ENCODE results near the gene ESRRA.
A peak's percentile ranks its signal among the peaks of the same experiment; 100 is the strongest.

ESRRA gene

GRCh38 chr11:64275031-64275800 is 30.1 kb upstream of the ESRRA start:
- no peak for DNase-seq (ENCODE audit: low read depth in 2 of 2)

DNA sequence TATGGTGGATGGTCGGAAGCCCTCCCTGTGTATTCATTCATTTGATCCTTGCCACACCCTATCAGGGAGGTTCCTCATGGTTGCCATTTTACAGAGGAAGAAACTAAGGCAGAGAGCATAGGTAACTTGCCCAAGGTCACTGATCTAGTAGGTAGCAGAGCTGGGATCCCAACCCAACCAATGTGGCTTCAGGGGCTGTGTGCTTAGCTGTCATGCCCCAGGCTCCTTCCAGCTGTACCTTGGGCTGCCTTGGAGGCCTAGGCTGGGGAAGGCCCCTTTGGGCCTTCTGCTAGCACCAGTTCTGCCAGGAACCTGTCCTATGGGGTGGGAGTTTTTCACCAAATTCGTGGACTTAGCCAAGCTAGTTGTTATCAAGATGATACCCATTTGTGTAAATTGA is 29.5 kb upstream of the ESRRA start:
- no peak for DNase-seq (ENCODE audit: low read depth in 2 of 2)

DNA sequence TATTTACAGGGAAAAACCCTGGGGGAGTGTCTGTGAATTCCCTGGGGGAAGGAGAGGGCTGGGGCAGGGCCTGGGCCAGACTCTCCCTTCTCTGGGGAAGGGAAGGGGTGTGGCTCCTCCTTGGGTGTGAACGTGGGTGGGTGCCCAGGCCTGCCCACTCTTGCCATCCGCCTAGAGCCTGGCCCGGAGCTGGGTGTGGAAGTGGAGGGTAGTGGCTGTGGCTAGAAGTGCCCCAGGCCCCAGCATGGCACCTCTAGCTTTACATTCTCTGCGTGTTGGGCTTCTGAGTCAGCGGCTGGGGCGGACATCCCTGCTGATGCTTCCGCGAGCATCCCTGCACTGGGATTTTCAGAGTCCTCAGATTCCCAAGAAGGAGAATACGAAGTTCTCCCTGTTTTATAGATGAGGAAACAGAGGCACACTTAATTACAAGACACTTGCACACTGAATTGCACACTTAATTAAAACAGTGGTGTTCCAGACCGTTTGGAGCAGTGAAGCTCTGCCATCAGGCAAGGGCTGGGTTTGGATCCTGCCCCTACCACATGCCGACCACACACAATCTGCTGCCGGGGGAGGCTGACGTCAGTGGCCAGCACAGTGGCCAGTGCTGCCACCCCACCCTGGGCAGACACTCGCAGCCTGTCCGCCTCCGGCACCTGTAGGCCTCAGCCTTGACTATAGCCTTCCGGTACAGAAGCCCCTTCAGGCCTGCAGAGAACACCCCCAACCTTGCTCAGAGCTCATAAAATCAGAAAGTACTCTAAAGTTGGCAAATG is 28.5 kb upstream of the ESRRA start:
- DNase-seq (ENCODE audit: low read depth in 2 of 2), result no peak

- no peak for DNase-seq (ENCODE audit: low read depth in 2 of 2)
Measured at GRCh38 chr11:64278576-64279190, 26.6 kb upstream of the ESRRA start.

- no peak for DNase-seq (ENCODE audit: low read depth in 2 of 2)
Measured at GRCh38 chr11:64281957-64282770, 23.2 kb upstream of the ESRRA start.

- no peak for DNase-seq (ENCODE audit: low read depth in 2 of 2)
Measured at GRCh38 chr11:64283092-64283491, 22.2 kb upstream of the ESRRA start.

GRCh38 chr11:64284048-64284961 is 21.0 kb upstream of the ESRRA start, which contains the start of gene BAD:
Gene BAD (minus strand): TSS chr11:64284665. CDS start chr11:64284368, 297 bp downstream.
- peak; percentile 87 to 93 for DNase-seq (ENCODE audit: low read depth in 2 of 2)

DNA sequence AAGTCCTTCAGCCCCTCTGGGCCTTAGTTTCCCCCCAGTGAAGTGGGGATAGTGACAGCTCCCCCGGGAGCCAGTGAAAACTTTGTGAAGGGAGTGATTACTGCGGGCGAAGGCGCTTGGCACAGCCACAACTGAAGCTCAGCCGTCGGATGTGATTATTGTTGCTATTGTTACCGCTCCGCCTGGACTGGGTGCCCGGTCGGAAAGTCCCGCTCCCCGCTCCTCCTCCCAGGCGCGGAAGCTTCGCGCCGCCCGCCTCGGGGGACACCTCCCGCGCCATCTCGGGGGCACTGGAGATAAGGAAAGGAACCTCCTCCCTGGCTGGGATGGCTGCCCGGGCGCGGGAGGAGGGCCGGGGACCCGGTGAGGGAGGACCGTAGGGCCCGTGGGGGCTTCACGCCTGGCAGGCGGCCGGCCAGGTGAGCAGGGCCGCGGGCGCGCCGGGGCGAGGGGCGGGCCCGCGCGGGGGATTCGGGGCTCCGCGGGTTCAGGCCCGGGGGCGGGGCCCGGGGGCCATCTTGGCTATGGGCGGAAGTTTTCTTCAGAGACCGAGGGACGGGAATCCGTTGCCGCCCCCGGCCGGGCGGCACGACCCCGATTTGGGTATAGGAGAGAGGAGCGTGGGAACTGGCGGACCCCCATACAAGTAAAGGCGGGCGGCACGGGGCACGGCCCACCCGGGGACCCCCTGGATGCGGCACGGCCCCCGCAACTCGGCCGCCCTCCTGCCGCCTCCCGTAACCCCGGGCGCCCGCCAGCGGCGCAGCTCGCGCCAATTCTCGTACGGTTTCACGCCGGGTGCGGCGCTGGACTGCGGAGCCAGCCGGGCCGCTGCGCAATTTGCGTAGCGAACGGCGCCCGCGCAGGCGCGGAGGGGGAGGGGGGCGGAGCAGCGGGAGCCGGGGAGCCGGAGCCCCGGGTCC is 20.1 kb upstream of the ESRRA start, which contains the start of gene GPR137:
TSS of gene GPR137 (plus strand) at position 887 of the 923 bp plus-strand sequence. CDS start 677 bp downstream, outside the sequence.
- DNase-seq (ENCODE audit: low read depth in 2 of 2), result peak; percentile 85

DNA sequence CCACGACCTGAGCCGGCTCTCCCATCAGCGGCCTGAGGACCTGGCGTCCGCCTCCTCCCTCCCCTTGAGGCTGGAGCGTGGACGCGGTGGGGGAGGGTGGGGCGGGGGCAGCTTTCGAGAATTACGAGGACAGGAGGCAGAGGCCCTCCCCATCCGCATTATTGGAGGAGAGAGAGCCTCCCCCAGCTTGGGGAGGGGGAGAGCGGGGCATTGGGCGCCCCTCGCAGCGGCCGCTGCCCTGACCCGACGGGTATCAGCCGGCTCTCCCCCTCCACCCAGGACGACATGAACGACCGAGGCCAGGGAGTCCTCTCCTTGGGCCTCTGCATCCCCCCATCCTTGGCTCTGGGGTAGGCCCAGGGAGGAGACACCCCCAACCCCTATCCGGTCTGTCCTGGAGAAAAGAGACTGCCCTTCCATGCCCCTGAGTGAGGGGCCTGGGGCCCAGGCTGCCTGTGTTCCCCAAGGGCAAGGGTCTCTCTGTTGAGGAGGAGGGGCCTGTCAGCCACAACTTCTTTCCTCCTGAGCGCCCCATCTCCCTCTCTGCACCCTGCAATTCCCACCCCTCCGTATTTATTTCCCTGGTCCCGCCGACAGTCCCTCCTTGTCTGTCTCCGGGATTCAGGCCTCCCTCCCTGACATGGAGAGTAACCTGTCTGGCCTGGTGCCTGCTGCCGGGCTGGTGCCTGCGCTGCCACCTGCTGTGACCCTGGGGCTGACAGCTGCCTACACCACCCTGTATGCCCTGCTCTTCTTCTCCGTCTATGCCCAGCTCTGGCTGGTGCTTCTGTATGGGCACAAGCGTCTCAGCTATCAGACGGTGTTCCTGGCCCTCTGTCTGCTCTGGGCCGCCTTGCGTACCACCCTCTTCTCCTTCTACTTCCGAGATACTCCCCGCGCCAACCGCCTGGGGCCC is 19.2 kb upstream of the ESRRA start:
- DNase-seq (ENCODE audit: low read depth in 2 of 2), result no peak

DNA sequence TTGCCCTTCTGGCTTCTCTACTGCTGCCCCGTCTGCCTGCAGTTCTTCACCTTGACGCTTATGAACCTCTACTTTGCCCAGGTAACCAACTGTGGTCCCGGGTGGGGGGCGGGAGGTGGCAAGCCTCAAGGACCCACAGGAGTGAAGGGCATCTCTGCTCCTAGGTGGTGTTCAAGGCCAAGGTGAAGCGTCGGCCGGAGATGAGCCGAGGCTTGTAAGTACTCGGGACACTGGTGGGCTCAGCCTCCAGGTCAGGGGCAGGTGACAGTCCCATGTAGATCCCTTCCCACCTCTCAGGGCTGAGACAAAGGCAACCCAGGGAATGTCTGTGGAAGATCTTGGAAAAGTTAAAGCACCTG is 18.5 kb upstream of the ESRRA start:
- no peak for DNase-seq (ENCODE audit: low read depth in 2 of 2)

DNA sequence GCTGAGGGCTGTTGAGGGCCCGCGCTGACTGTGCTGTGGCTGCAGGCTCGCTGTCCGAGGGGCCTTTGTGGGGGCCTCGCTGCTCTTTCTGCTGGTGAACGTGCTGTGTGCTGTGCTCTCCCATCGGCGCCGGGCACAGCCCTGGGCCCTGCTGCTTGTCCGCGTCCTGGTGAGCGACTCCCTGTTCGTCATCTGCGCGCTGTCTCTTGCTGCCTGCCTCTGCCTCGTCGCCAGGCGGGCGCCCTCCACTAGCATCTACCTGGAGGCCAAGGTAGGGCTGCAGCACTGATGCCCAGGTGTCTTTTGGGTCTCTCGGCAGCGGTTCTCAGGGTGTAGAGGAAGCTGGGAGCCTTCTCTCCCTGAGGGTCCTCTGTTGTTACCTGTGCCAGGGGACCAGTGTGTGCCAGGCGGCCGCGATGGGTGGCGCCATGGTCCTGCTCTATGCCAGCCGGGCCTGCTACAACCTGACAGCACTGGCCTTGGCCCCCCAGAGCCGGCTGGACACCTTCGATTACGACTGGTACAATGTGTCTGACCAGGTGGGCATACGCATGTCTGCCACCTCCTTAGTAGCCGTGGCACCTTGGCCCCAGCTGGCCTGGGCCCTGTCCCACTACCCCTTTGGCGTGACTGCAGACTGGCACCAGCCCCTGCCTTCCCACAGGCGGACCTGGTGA is 17.5 kb upstream of the ESRRA start:
- no peak for DNase-seq (ENCODE audit: low read depth in 2 of 2)

DNA sequence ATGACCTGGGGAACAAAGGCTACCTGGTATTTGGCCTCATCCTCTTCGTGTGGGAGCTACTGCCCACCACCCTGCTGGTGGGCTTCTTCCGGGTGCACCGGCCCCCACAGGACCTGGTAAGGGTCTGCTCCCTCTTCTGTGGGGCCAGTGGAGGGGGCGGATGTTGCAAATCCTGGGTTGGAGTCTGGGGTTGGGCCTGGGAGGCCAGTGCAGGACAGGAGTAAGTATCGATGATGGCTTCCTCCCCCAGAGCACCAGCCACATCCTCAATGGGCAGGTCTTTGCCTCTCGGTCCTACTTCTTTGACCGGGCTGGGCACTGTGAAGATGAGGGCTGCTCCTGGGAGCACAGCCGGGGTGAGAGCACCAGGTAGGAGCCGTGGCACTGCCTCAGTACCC is 17.0 kb upstream of the ESRRA start:
- DNase-seq (ENCODE audit: low read depth in 2 of 2), result no peak

GRCh38 chr11:64289002-64289564 is 16.2 kb upstream of the ESRRA start:
- DNase-seq (ENCODE audit: low read depth in 2 of 2), result no peak

DNA sequence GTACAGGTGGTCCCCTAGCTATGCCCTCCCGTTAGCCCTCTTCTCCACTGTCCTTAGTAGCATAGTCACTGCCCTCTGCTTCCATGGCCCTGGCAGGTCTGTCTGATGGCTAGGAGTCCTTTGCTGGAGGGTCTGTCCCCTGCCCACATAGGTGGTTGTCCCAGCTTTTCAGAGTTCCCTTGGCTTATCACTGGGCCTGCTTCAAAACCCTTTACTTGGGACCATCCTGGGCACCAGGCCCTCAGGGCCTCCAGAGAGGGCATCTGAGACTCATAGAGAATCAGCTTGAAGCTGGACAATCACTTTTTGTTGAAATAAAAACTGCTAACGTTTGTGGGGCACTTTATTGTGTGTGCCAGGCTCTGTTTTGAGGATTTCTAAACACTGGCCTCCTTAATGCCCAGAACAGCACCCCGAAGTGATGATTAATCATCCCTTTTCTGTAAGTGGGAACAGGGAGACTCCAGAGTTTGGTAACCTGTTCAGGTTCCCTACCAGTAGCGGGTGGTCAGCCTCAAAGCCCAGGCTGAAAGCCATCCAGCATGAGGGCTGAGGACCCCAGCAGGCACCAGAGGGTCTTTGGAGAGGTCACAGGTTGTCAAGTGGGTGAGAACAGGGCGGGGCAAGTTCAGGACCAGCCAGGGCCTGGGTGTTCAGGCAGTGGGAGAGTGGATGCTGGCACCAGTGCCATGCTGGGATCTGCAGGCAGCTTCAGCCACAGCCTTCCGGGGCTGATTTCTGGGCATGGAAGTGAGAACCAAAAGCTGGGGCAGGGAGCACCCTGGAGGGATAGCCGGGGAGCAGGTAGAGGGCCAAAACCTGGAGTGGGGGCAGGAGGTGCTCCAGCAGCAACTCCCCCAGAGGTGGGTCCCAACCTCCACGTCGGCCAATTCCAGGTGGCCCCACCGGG is 14.7 kb upstream of the ESRRA start:
- no peak for DNase-seq (ENCODE audit: low read depth in 2 of 2)

DNA sequence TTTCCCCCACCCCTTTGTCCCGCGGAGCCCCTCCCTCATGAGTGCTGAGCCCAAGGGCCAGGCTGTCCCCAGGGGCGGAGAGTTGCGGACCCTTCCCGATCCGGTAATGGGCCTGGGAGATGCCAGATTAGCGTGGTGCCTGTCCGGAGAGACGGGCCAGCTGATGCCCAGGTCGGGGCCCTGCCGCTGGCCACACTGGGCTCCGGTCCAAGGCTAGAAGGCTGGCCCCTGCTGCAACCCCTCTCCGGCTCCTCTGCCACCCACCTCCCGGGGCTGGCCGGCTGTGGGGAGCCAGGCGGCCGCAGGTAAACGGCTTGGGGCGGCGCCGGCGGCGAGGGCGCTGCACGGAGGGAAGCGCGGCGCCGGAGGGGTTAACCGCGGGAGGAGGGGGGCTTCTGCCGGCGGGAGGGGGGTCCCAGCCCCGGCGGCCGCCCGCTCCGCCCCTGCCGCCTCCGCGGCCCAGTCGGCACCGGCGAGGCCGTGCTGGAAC is 14.0 kb upstream of the ESRRA start, which contains the start of gene KCNK4:
TSS of gene KCNK4 (plus strand) at position 41 of the 490 bp plus-strand sequence. CDS start 1,717 bp downstream, outside the sequence.
- no peak for DNase-seq (ENCODE audit: low read depth in 2 of 2)

Measured in stimulated activated CD4-positive, alpha-beta T cell treated with anti-CD3 and anti-CD28 coated beads, Interleukin-12 subunit alpha, Interleukin-12 subunit beta, amount 100 ng/mL, for 24 hours (primary cell).